NCI-H345 treated with DMSO at 0.1 percent for 48 hours (cell line): Measurements from ENCODE around the gene FIBP.
A peak's percentile ranks its signal among the peaks of the same experiment; 100 is the strongest.

Source experiments
- DNase-seq: peaks from one replicate; lab custom pipeline; 2025; ENCODE audit not compliant: unreplicated experiment; lab: John Stamatoyannopoulos, UW

Gene FIBP

DNA sequence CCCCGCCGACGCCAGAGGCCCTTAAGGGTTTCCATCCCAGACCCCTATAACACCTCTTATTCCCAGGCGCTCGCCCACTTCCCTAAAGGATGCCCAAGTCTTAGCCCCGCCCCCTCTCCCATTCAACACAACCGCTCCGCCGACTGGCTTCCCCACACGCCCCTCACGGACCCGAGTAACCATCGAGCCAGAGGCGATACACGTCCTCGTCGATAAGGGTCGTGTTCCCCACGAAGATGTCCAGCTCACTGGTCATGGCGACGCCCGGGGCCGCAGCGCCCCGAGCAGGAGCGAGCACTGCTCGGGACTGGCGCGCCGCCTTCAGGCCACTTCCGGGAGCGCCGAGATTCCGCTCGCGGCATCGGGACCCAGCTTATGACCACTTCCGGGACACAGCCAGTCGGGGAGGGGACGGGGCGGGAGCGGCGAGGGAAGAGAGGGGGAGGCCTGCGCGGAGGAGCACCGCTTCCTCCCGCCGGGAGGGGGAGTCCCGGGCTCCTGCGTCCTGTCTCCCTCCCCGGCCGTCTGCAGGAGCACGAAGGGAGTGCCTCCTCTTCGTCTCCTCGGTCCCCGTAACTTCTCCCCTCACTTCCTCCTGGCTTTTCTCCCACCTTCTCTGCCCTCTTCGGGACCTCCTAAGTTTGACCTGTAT is at the start of gene FIBP:
FIBP (minus strand) TSS at position 309 of the 652 bp plus-strand sequence; CDS start at position 256, 53 bp downstream.
- peak; percentile 89 for DNase-seq

DNA sequence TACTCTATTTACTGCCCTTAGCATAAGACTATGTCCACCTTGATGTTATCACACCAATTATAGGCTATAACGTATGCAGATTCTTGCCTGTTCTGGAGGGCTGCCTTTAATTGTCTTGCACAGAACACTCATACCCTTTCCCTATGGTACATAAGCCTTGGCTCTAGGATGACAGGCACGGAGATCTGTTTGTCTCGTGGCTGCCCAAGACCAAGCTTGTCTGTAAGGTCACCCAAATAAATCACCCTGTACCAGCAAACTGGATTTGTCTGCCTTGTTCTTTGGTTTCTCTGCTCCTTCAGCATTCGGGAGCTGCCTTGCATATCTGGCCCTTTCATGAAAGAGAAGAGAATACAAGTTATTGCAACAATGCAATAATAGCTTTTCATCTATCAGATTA is 49.5 kb upstream of the FIBP start:
- no peak for DNase-seq

DNA sequence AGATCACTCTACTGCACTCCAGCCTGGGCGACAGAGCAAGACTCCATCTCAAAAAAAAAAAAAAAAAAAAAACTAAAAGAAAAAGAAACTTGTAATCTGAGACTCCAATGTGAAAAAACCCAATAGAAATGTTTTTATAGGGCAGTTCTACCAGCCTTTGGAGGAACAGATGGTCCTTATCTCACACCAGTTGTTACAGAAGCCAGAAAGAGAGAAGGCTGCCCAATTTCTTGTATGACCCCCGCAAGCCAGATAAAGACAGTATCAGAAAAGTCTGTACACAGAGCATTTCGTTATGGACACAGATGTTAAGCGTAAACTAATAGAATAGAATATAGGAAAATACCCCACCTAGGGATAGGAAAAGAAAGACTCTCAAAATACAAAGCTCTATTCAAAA is 45.7 kb upstream of the FIBP start:
- no peak for DNase-seq

DNA sequence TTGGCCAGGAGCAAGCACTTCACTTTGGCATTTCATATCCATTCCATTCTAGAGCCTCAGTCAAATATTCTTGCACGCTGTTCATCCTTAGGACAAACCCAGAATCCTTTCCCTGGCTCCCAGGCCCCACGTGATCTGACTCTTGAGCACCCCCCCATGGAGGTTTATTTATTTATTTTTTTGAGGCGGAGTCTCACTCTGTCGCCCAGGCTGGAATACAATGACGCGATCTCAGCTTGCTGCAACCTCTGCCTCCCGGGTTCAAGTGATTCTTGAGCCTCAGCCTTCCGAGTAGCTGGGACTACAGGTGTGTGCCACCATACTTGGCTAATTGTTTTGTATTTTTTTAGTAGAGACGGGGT is 44.3 kb upstream of the FIBP start:
- peak; percentile 7 for DNase-seq

DNA sequence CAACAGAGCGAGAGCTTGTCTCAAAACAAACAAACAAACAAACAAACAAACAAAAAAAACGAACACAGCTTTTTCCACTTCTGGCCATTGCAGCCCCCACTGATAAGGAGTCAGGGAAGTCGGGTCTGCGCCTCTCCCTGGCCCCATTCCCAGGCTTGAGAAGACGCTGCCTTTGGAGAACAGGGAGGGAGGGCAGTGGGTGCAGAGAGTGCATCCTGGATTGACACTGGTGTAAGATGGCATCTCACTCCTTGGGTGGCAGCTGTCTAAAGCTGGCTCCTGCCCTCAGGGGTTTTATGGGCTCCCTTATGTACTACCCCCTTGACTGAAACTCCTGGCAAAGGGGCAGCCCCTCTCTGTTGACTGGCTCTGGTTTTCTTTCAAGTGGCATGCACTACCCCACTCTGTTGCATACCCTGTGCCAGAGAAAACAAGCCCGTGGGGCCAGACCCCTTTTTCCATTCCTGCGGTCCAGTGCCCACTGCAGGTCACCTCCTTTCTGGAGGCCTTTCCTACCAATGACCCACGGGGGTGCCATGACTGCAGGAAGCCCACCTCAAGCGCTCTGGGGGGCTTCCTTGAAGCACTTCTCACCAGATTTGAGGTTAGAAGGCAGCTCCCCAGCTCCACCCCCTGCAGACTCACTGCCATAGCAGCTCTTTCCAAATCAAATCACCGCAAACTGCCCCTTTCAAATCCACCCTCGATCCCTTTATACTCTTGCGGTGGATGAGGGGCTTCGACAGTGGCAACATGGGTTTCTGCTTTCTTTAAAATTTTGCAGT is 43.7 kb upstream of the FIBP start:
- DNase-seq: no peak

DNA sequence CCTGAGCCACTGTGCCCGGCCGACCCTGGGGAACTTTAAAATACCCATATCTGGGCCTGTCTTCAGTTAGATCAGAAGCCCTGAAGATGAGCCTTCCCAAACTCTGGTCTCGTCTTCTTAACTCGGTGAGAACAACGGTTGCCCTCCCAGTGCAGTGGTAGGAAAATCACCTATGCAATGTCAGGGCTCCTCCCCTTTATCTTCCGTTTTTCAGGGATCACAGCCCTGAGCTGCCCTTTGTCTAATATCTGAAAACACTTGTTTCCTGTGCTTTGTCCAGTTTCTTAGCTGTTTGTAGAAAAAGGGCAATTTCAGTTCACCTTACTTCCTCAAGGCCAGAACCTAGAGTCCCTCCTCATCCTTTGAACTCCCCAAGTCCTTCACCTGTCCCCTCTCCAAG is 40.4 kb upstream of the FIBP start:
- DNase-seq: no peak

DNA sequence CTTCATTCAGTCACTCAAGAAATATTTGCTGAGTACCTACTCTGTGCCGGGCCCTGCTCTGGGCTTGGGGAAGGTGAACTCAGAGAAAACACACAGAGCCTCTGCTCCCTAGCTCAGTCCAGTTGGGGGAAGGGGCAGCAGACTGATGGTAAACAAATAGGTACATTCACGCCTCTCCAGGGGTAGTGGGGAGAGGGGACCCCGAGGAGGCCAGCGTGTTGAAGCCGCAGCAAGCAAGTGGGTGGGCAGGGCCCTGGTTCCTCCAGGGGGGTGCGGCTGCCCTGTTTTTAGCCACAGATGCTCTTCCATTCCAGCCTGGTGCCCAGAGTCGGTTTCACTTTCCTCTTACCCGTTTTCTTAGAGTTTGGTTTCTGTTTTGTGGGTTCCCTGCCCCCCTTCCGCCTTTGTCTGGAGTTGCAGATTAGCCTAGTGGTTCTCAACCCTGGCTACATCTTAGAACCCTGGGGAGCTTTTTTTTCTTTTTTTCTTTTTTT is 39.7 kb upstream of the FIBP start:
- DNase-seq: no peak

DNA sequence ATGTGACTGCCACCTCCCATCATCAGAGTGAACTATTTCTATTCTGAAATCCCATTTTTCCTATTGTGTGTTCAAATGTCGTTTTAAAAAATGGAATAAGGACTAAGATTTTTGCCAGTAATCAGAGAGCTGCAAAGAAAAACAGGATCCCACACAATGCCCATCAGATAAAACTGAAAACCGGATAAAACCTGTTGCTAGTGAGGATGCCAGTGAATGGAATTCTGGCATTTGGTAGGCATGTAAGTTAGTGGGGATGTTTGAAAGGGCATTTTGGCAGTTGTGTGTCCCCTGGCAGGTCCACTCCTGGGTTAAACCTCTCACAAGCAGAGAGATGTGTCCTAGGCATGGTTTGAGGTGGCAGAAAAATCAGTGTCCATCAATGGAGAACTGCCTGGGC is 37.1 kb upstream of the FIBP start:
- DNase-seq: no peak

DNA sequence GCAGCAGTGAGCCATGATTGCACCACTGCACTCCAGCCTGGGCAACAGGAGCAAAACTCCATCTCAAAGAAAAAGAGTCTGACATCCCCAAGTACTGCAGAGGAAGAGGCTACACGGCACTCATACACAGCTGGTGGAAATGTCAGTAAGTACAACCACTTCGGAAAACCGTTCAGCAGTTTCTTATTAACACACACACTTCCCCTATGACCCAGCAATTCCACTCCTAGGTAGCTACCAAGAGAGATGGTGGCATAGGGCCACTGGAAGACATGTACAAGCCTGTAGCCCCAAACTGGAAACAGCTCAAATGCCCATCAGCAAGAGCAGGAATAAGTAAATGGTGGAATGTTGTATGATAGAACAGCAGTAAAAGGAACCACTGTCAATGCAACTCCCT is 34.3 kb upstream of the FIBP start:
- DNase-seq: no peak

DNA sequence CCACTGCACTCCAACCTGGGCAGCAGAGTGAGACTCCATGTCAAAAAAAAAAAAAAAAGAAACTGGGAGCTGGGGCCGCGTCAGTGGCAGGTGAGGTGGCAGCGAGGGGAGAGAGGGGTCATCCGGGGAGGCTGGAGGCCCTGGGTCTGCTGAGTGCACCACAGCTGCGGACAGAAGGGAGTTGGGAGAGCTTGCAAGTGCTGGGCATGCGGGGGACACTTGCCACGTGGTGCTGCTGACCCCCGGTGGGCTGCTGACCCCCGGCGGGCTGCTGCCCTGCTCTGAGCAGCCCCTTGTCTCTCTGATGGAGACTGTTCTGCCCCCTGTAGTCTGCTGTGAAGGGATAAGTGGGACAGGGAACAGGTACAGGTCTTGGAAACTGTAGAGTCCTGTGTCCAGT is 33.6 kb upstream of the FIBP start:
- DNase-seq: no peak

DNA sequence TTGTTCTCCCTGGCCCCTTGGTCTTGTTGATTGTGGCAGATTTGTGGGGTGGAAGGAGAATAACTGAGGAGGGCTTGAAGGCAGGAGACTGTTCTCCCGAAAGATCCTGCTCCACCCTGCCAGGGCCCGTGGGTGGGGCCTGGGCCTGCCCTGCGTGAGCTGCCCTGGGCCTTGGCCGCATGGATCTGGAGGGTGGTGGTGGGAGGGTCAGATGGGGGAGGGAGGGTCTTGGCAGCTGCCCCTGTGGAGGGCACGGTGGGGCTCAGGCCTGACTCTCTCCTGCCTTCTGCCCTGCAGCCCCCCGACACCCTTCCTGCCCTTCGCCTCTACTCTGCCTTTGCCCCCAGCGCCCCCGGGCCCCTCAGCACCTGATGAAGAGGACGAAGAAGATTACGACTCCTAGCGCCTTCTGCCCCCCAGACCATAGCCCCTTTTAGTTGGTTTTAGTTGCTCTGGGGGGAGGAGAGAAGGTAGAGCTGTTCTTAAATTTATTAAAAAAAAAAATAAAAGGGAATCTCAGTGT is 32.8 kb upstream of the FIBP start:
- no peak for DNase-seq

DNA sequence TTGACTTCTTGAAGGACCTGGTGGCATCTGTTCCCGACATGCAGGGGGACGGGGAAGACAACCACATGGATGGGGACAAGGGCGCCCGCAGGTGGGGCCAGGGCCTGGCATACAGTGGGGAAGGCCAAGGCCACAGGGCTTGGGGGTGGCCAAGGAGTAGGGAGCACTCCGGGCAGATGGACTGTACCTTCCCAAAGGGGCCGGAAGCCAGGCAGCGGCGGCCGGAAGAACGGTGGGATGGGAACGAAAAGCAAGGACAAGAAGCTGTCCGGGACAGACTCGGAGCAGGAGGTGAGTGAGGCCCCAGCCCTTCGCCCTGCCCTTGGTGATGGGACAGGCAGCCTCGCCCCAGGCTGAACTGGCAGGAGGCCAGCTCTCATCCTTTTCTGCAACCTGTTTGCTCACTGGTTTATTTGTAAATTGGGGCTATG is 32.1 kb upstream of the FIBP start:
- no peak for DNase-seq

DNA sequence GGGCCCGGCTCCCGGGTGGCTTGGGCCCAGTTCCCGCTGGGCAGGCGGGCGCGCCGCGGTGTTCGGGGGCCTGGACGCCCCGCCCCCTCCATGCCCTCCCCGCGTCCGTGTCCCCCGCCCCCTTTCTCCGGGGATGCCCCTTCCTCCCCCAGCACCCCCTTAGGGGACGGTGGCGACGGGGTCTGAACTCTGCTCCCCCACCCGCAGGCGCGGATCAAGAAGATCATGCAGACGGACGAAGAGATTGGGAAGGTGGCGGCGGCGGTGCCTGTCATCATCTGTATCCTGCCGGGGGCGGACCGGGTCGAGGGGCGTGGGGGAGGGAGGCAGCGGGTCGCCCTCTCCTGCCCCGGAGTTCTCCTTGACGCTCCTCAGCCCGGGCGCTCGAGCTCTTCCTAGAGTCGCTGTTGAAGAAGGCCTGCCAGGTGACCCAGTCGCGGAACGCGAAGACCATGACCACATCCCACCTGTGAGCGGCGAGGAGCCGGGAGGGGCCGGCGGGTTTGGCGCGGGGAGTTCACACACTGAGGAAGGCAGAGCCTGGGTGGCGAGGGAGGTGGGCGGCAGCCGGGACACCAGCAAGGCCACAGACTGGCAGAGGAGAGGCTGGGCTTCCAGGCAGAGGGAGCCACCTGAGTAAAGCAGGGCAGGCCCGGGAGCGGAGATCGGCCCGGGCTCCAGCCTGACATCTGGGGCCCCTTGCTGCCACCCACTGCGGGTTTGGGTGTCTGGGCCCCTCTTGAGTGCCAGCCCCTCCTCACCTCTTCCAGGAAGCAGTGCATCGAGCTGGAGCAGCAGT is 31.5 kb upstream of the FIBP start:
- DNase-seq: no peak

DNA sequence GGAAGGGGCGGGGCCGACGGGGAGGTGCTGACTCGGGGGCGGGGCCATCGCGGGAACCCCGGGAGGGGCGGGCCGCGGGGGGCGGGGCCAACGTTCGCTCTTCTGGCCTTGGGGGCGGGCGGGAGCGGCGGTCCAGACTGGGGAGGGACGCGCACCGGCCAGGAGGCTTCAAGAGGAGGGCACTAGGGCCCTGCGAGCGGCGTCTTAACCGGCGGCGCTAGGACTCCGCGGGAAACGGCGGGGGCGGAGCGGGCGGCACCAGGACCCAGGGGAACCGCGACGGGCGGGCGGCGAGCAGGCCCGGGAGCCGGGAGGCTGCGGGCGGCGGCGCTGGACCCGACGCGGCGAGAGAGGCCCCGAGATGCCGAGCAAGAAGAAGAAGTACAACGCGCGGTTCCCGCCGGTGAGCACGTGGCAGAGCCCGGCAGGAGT is 30.9 kb upstream of the FIBP start, which contains the start of gene DRAP1:
DRAP1 (plus strand) TSS at position 286 of the 432 bp plus-strand sequence; CDS start at position 362, 76 bp downstream.
- DNase-seq: peak; percentile 98

DNA sequence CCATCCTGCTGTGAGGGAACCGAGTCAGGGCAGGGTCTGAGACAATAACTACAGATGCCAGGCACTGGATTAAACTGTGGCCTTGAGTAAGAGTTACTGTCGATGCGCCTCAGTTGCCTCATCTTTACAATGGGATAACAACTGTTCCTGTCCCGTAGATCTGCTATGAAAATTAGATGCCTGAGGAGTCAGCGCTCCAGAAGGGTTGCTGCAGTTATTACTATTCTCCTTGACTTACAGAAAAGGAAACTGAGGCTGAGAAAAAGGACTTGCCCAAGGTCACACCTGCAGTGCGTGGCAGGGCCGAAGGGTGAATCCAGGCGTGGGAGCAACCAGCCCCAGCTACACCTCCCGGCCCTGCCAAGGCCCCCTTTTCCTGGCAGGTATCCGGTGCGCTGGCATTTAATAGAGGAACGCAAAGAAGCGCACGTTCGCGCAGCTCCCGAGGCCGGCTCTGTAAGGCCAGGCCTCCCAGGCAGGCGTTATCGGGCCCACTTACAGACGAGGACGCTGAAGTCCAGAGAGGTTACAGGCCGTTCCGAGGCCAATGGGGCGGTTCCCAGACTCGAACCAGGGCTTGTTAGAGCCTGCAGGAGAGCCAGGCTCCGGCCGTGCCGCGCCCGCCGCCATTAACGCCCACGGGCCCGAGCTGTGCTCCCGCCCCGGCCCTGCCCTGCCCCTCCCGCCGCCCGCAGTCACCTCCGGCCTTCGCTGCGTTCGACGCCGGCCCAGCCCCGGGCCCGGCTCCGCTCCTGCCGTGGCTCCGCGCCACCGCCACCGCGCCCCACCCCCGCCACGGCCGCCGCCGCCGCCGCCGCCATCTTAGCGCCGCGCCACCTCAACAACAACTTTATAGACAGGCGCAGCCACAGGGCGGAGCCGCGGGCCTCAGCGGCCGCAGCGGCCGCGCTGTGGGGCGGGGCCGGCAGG is 30.2 kb upstream of the FIBP start, which contains the start of gene C11orf68:
C11orf68 (minus strand) TSS at position 852 of the 930 bp plus-strand sequence; CDS start at position 821, 31 bp downstream.
- DNase-seq: no peak

DNA sequence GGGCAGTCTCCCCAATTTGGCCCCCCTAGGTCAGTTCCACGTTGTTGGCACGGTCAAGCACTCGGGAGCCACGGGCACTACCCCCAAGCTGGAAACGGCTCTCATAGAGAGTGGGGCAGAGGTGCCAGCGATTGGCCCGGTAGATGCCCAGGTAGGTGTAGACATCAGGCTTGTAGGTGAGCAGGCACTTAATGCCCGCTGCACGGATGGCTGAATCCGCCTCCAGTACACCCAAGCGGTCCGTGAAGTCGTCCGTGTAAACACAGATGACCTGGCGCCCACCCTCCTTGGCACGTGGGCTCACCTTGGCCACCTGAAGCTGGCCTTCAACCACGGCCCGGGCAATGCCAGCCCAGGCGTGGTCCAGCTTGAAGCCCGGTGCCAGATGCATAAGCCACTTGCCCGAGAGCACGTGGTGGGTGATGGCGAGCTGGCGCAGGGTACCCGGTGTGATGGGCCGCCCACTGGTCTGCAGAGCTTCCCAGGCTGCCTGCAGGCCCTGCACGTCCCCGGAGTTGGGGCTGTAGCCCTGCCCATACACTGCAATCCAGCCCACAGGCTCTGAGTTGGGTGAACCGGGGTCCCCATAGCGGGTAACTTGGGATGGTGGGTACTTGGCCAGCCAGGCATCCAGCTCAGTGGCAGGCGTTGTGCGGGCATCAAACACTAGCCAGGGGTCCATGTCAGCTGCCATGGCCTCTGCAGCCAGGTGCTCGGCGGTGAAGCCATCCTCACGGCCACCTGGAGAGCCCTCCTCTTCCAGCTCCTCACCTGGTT is 29.4 kb upstream of the FIBP start:
- DNase-seq: no peak

DNA sequence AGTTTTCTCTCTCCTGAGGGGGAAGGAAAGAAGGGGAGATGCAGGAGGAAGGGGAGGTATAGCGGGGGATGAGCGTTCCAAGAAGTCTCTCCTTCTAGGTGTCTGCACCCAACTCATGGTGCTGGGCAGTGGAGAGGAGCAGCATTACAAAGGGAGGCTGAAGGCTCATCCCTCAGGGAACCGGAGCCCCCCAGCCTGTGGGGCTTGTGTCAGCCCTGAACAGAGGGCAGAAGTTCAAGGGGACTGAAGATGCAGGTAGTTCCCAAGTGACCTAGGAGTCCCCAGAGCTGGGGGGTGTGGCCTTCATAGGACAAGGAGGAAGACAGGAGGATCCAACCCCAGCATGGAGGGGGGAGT is 28.8 kb upstream of the FIBP start:
- DNase-seq: no peak

DNA sequence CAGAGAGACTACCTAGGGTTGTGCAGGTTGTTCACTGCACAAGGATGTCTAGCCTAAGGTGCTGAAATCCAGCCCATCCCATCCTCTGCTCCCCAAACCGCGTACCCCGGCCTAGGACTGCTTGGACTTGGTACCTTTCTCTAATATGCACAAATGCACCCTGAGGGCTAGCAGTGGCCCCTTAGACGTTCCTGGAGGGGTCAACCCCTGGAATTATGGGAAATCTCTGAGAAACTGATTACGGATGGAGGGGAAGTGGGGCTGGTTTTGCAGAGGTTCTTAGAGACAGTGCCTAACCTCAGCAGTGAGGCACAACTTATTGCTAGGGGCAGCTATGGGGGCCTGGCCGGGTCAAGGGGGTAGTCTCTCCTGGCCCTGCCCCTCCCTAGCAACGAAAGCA is 28.1 kb upstream of the FIBP start:
- no peak for DNase-seq

DNA sequence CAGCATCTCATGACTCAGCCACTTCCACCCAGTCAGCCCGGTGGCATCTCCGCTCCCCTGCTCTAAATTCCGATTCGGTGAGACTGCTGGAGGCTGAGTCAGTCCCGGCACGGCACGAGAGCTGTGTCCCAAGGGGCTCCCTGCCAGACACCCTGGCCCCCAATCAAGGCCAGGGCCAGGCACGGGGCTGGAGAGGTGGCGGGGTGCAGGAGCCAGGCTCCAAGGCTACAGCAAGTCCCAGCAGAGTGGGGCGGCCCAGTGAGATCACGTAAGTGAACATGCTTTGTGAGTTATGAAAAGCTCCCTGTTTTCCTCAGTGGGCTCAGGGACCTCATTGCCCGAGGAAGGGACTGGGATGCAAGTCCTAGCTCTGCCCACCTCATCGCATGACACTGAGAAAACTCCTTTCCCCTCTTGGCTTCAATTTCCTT is 27.6 kb upstream of the FIBP start:
- DNase-seq: no peak
